Measurements from ENCODE around the gene MICAL3. TPM values are rescaled to one million over a fixed set of nuclear protein-coding genes. Genes with fewer than 3 reads are reported as not detected.

Gene MICAL3
- total RNA-seq, 1 experiment from 2014 or later: 23.7 TPM

- no peak for DNase-seq
- no TSS peak for BruUV-seq (replicated peaks)
- ChIA-PET CTCF (no interaction called here), POLR2A (ENCODE audit: unreplicated experiment) (no interaction called here)
- TF ChIP-seq EZH2phosphoT487 (IDR thresholded peaks at IDR 0.05; ENCODE audit: borderline replicate concordance, low read length) (no peak), CTCF (conservative IDR thresholded peaks at IDR 0.05; ENCODE audit: low read depth, low read length) (no peak), EZH2 (IDR thresholded peaks at IDR 0.05; ENCODE audit: low read length, unreplicated experiment) (no peak)
- H3K36me3 ChIP-seq (ENCODE audit: low read depth, low read length): no peaks in the 10 kb centered on the region
- no peaks in the 10 kb centered on the region for H3K9me2 ChIP-seq (replicated peaks; ENCODE audit: low read length)
- H3K4me2 ChIP-seq (ENCODE audit: low read length): no peak overlapping the region
- no peaks in the 10 kb centered on the region for H4K20me1 ChIP-seq (ENCODE audit: low read length)
- H3K9me3 ChIP-seq (ENCODE audit: low read length): no peaks in the 10 kb centered on the region
- H3F3A ChIP-seq (ENCODE audit: low read length, unreplicated experiment): no peaks in the 10 kb centered on the region
- no peaks in the 10 kb centered on the region for H3K27me3 ChIP-seq (ENCODE audit: low read length)
- H3K9ac ChIP-seq (ENCODE audit: low read length): no peak overlapping the region
- H3K27ac ChIP-seq (ENCODE audit: low read length): no peak overlapping the region
- no peak for ATAC-seq
- intact Hi-C loops (cut with micrococcal nuclease): no loop called here
- no peaks in the 10 kb centered on the region for H3K79me2 ChIP-seq (ENCODE audit: low read length)
- no peaks in the 10 kb centered on the region for H3K4me1 ChIP-seq (ENCODE audit: insufficient read depth, low read length)
- H2AFZ ChIP-seq (ENCODE audit: low read length): no peak overlapping the region
- H3K4me3 ChIP-seq (ENCODE audit: low read length): no peak overlapping the region
Observed at GRCh38 chr22:17792854-17793434, 231.4 kb downstream of the MICAL3 start.

- DNase-seq (no peak), ATAC-seq (no peak)
- Histone ChIP-seq H3K9ac (ENCODE audit: low read length) (no peak overlapping the region), H3K4me1 (ENCODE audit: insufficient read depth, low read length) (no peaks in the 10 kb centered on the region), H3K36me3 (ENCODE audit: low read depth, low read length) (no peaks in the 10 kb centered on the region), H3K79me2 (ENCODE audit: low read length) (no peaks in the 10 kb centered on the region), H4K20me1 (ENCODE audit: low read length) (no peaks in the 10 kb centered on the region), H2AFZ (ENCODE audit: low read length) (no peak overlapping the region), H3K27ac (ENCODE audit: low read length) (no peak overlapping the region), H3K27me3 (ENCODE audit: low read length) (no peaks in the 10 kb centered on the region), H3K4me3 (ENCODE audit: low read length) (no peak overlapping the region), H3K9me2 (replicated peaks; ENCODE audit: low read length) (no peaks in the 10 kb centered on the region), H3K4me2 (ENCODE audit: low read length) (no peak overlapping the region), H3F3A (ENCODE audit: low read length, unreplicated experiment) (no peaks in the 10 kb centered on the region), H3K9me3 (ENCODE audit: low read length) (no peaks in the 10 kb centered on the region)
- TF ChIP-seq CTCF (conservative IDR thresholded peaks at IDR 0.05; ENCODE audit: low read depth, low read length) (no peak), EZH2phosphoT487 (IDR thresholded peaks at IDR 0.05; ENCODE audit: borderline replicate concordance, low read length) (no peak), EZH2 (IDR thresholded peaks at IDR 0.05; ENCODE audit: low read length, unreplicated experiment) (no peak)
- ChIA-PET CTCF (no interaction called here), POLR2A (ENCODE audit: unreplicated experiment) (no interaction called here)
- no TSS peak for BruUV-seq (replicated peaks)
- intact Hi-C loops (cut with micrococcal nuclease): no loop called here
Observed at GRCh38 chr22:17792299-17792698, 232.1 kb downstream of the MICAL3 start.

GRCh38 chr22:17791196-17791595 lies 233.2 kb downstream of the MICAL3 start:
- H3K4me2 ChIP-seq (ENCODE audit: low read length): no peak overlapping the region
- no peak overlapping the region for H2AFZ ChIP-seq (ENCODE audit: low read length)
- no peaks in the 10 kb centered on the region for H3K79me2 ChIP-seq (ENCODE audit: low read length)
- no peak for ATAC-seq
- no peaks in the 10 kb centered on the region for H3K4me1 ChIP-seq (ENCODE audit: insufficient read depth, low read length)
- intact Hi-C loops (cut with micrococcal nuclease): no loop called here
- no peaks in the 10 kb centered on the region for H3F3A ChIP-seq (ENCODE audit: low read length, unreplicated experiment)
- H3K9me2 ChIP-seq (replicated peaks; ENCODE audit: low read length): no peaks in the 10 kb centered on the region
- no peak for TF ChIP-seq EZH2 (IDR thresholded peaks at IDR 0.05; ENCODE audit: low read length, unreplicated experiment)
- TF ChIP-seq EZH2phosphoT487 (IDR thresholded peaks at IDR 0.05; ENCODE audit: borderline replicate concordance, low read length): no peak
- no peak for TF ChIP-seq CTCF (conservative IDR thresholded peaks at IDR 0.05; ENCODE audit: low read depth, low read length)
- CTCF ChIA-PET: interaction anchor here (0.6 kb wide), 1 partner anchor 233 kb away, joined by 3 read pairs; no protein-coding TSS in a partner anchor
- H3K9ac ChIP-seq (ENCODE audit: low read length): no peak overlapping the region
- POLR2A ChIA-PET (ENCODE audit: unreplicated experiment): no interaction called here
- H3K27me3 ChIP-seq (ENCODE audit: low read length): no peaks in the 10 kb centered on the region
- no peak overlapping the region for H3K4me3 ChIP-seq (ENCODE audit: low read length)
- no peaks in the 10 kb centered on the region for H4K20me1 ChIP-seq (ENCODE audit: low read length)
- BruUV-seq (replicated peaks): no TSS peak
- H3K36me3 ChIP-seq (ENCODE audit: low read depth, low read length): no peaks in the 10 kb centered on the region
- DNase-seq: no peak
- H3K9me3 ChIP-seq (ENCODE audit: low read length): no peaks in the 10 kb centered on the region
- no peak overlapping the region for H3K27ac ChIP-seq (ENCODE audit: low read length)
